Measurements from ENCODE around the gene MAB21L3.
"Not testable (repeated sequence)": the region's sequence is repeated elsewhere in the genome, so short reads cannot be mapped to it uniquely, and the experiment has no call there.

Gene MAB21L3

GRCh38 chr1:116139592-116140134, 28.5 kb downstream of the MAB21L3 start:
- no peak for DNase-seq

DNA sequence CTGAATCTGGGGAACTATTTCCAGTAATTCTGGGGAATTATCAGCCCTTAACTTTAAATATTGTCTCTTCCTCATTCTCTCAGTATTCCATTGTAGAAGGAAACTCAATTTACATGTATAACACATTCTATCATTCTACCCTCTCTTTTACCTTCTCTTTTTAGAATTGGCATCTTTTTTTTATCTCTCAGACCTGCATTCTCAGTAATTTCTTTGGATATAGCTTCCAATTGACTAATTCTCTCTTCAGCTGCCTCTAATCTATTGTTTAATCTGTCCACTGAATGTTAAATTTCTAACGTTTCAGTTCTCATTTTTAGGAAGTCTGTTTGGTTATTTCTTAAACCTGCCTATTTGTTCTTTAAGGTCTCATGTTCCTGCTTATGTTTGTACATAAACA, 33.0 kb downstream of the MAB21L3 start:
- no peak for DNase-seq

DNA sequence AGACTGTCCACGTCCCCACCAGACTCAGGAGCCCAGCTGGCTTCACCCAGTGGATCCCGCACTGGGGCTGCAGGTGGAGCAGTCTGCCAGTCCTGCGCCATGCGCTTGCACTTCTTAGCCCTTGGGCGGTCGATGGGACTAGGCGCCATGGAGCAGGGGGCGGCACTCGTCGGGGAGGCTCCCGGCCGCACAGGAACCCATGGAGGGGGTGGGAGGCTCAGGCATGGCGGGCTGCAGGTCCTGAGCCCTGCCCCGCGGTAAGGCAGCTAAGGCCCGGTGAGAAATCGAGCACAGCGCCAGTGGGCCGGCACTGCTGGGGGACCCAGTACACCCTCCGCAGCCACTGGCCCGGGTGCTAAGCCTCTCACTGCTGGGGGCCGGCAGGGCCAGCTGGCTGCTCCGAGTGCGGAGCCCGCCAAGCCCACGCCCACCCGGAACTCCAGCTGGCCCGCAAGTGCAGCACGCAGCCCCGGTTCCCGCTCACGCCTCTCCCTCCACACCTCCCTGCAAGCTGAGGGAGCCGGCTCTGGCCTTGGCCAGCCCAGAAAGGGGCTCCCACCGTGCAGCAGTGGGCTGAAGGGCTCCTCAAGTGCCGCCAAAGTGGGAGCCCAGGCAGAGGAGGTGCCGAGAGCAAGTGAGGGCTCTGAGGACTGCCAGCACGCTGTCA, 35.4 kb downstream of the MAB21L3 start:
- DNase-seq = not testable (repeated sequence)

GRCh38 chr1:116147114-116147510, 35.9 kb downstream of the MAB21L3 start:
- no peak for DNase-seq

DNA sequence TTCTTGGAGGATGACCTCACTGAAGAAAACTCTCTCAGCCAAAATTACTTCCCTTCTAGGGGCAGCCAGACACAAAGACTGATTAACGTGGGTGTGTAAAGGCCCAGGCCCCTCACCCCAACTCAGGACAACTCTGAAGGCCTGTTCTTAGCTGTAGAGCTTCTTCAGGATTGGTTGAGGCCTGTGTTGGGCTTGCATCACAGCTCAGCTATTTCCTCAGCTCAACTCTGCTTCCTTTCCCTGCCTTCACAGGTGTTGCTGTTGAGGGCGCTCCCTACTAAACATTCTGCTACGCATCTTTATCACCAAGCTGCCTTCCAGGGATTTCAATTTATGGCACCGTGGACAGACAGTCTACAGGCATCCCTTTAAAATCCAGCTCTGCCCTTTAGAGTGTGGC, 36.8 kb downstream of the MAB21L3 start:
- no peak for DNase-seq

- DNase-seq = no peak
Observed at GRCh38 chr1:116148967-116149366, 37.8 kb downstream of the MAB21L3 start.

- DNase-seq = no peak
Observed at GRCh38 chr1:116150368-116150767, 39.2 kb downstream of the MAB21L3 start.

GRCh38 chr1:116151739-116152576, 40.8 kb downstream of the MAB21L3 start:
- peak; percentile 68 for DNase-seq

- DNase-seq = no peak
Observed at GRCh38 chr1:116152577-116152943, 41.4 kb downstream of the MAB21L3 start.

GRCh38 chr1:116152950-116153691, 41.9 kb downstream of the MAB21L3 start:
- no peak for DNase-seq

GRCh38 chr1:116153692-116154031, 42.5 kb downstream of the MAB21L3 start:
- no peak for DNase-seq

- DNase-seq = no peak
Observed at GRCh38 chr1:116154536-116154935, 43.3 kb downstream of the MAB21L3 start.

DNA sequence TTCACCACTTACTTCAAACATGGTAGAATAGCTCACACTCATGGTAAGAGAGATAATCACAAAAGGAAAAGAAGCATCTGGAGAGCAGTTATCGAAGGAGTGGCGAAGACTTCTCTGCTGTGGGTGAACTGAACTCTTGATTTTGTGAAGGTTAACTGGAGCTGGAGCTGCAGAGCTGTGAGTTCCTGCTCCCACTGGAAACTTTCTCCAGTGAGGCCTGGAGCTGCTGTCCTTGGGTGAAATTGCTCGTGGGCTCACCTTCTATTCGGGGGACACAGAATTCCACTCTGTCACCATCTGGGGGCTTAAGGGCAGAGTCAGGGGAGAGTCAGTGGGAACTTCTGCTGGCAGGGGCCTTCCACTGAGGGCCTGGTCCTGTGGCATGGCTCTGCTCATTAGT, 45.9 kb downstream of the MAB21L3 start:
- no peak for DNase-seq

- DNase-seq = no peak
Observed at GRCh38 chr1:116159177-116159576, 48.0 kb downstream of the MAB21L3 start.

- no peak for DNase-seq
Observed at GRCh38 chr1:116159611-116160010, 48.4 kb downstream of the MAB21L3 start.

DNA sequence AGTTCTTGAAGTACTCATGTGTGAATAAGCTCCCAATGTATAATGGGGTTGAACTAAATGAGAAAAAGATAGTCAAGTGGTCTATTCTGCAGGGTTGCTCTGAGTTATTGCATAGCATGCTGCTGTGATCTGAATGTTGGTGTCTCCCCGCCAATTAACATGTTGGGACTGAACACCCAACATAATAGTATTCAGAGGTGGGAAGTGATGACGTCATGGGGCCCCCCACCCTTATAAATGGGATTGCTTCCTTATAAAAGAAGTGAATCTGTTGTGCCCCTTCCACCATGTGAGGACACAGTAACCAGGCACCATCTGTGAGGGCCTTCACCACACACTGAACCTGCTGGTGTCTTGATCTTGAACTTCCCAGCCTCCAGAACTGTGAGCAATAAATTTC, 50.2 kb downstream of the MAB21L3 start:
- no peak for DNase-seq

- DNase-seq = no peak
Observed at GRCh38 chr1:116161877-116162390, 50.7 kb downstream of the MAB21L3 start.

DNA sequence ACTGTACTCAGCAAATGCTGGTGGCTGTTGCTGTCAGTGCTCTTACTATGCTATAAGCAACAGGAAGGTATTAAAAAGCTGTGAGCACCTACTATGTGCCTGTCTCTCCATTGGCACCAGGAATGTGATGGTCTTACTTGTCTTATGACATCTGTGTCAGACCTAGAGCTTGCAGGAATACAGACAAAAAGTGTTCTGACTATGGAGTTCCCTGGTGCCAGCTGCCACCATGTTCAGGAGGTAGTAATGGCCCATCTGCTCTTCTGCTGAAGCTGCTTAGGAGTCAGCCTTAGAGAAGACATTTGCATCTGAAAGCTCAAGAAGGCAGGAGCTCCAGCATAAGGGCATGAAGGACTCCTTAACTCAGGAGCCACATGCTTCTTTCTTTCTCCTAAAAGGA, 52.3 kb downstream of the MAB21L3 start:
- no peak for DNase-seq

DNA sequence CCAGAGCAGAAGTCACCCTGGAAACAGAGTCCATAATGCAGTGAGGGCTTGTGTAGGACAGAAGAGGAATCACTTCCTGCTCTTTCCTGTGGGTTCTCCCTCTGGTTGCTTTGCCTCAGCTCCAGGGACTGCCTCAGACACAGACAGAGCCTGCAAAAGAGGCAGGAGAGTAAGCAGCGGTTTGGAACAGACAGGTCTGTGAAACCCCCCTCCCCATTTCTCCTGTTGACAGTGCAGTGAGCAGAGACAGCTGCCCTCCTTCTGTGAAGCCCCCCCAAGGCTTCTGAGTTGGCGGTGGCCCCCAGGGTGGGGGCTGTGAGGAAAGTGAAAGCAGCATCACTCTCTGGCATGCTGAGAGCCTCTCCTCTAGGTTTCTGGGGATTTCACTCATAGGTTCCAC, 53.0 kb downstream of the MAB21L3 start:
- no peak for DNase-seq

- DNase-seq = no peak
Observed at GRCh38 chr1:116164604-116165368, 53.6 kb downstream of the MAB21L3 start.

DNA sequence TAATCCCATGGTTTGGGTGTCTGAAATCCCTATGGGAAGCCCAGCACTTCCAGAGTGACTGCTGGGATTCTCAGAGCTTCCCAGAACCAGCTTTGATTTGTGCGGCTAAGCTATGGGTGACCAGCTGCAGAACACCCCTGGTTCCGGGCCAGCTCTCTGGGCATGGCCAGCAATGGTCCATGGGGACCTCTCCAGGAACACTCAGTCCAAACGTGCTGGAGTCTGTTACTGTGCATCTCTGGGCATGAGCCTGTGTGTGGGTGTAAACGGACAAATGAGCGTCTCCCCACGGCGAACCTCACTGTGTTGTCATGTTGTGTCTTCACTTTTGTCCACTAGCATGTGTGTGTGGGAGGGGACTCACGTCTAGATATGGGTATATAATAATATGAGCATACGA, 54.4 kb downstream of the MAB21L3 start:
- DNase-seq = no peak

GRCh38 chr1:116166011-116166571, 54.9 kb downstream of the MAB21L3 start:
- DNase-seq = no peak
